ENCODE measurements around the gene SDC4. TPM values are rescaled to one million over a fixed set of nuclear protein-coding genes. Genes with fewer than 3 reads are reported as not detected.

SDC4 gene
- total RNA-seq, 1 experiment from 2014 or later: 242 TPM

- ChIA-PET CTCF (interaction anchor here (0.6 to 1.9 kb wide), 5 partner anchors 14 to 1507 kb away, joined by 3 to 17 read pairs (median 8); partner anchors contain the start of gene SYS1), POLR2A (interaction anchor here (1.5 kb wide), 1 partner anchor 9 kb away, joined by 8 read pairs; the partner anchor contains the start of gene SDC4)
- Mint-ChIP-seq H3K4me1 (ENCODE audit: low read depth, unreplicated experiment) (peaks cover 75% of the 10 kb centered on the region), H3K4me3 (ENCODE audit: unreplicated experiment) (peak overlapping the region; percentile 39), H3K27ac (ENCODE audit: unreplicated experiment) (peak overlapping the region; percentile 77), H3K9me3 (ENCODE audit: unreplicated experiment) (no peaks in the 10 kb centered on the region), H3K27me3 (ENCODE audit: insufficient read depth, unreplicated experiment) (no peaks in the 10 kb centered on the region), H3K36me3 (ENCODE audit: insufficient read depth, unreplicated experiment) (peaks cover 99% of the 10 kb centered on the region)
- TF ChIP-seq CTCF (IDR thresholded peaks at IDR 0.05; ENCODE audit: insufficient read depth in 1 of 2, low read depth in 1 of 2, low read length in 1 of 2, severe bottlenecking in 1 of 2, unreplicated experiment in 1 of 2): no peak
- no peaks in the 10 kb centered on the region for H3K9me3 ChIP-seq
- no TSS peak for BruUV-seq (replicated peaks)
- H3K4me3 ChIP-seq (ENCODE audit: low read depth, low read length): no peak overlapping the region
- H3K27me3 ChIP-seq (replicated peaks; ENCODE audit: control insufficient read depth, insufficient read depth, low read length): no peaks in the 10 kb centered on the region
- peaks cover 74% of the 10 kb centered on the region for H3K4me1 ChIP-seq
- no peak for DNase-seq
- peaks cover 17% of the 10 kb centered on the region for H3K36me3 ChIP-seq (ENCODE audit: control insufficient read depth, insufficient read depth, low read length)
- intact Hi-C loops (cut with micrococcal nuclease; ENCODE audit: unreplicated experiment): no loop called here
Measured at GRCh38 chr20:45338121-45339030, 9.8 kb downstream of the SDC4 start.

- DNase-seq: peak in 1 of 2 experiments; percentile 70
- no TSS peak for BruUV-seq (replicated peaks)
- ChIA-PET POLR2A (interaction anchor here (0.9 to 1.5 kb wide), 3 partner anchors 10 to 26 kb away, joined by 4 to 8 read pairs (median 6); partner anchors contain the start of genes SDC4 and SYS1), CTCF (interaction anchor here (0.6 to 2.0 kb wide), 10 partner anchors 11 to 1506 kb away, joined by 3 to 17 read pairs (median 6); partner anchors contain the start of gene SYS1)
- Histone ChIP-seq H3K4me1 (peaks cover 66% of the 10 kb centered on the region), H3K4me3 (ENCODE audit: low read depth, low read length) (no peak overlapping the region), H3K9me3 (no peaks in the 10 kb centered on the region), H3K36me3 (ENCODE audit: control insufficient read depth, insufficient read depth, low read length) (peaks cover 18% of the 10 kb centered on the region), H3K27me3 (replicated peaks; ENCODE audit: control insufficient read depth, insufficient read depth, low read length) (no peaks in the 10 kb centered on the region)
- peak overlapping the region; percentile 77 for H3K27ac Mint-ChIP-seq (ENCODE audit: unreplicated experiment)
- H3K9me3 Mint-ChIP-seq (ENCODE audit: unreplicated experiment): no peaks in the 10 kb centered on the region
- H3K27me3 Mint-ChIP-seq (ENCODE audit: insufficient read depth, unreplicated experiment): no peaks in the 10 kb centered on the region
- peaks cover 99% of the 10 kb centered on the region for H3K36me3 Mint-ChIP-seq (ENCODE audit: insufficient read depth, unreplicated experiment)
- peaks cover 67% of the 10 kb centered on the region for H3K4me1 Mint-ChIP-seq (ENCODE audit: low read depth, unreplicated experiment)
- H3K4me3 Mint-ChIP-seq (ENCODE audit: unreplicated experiment): peak overlapping the region; percentile 4
- intact Hi-C loops (cut with micrococcal nuclease; ENCODE audit: unreplicated experiment): no loop called here
- no peak for TF ChIP-seq CTCF (IDR thresholded peaks at IDR 0.05; ENCODE audit: insufficient read depth in 1 of 2, low read depth in 1 of 2, low read length in 1 of 2, severe bottlenecking in 1 of 2, unreplicated experiment in 1 of 2)
Measured at GRCh38 chr20:45337367-45338120, 10.7 kb downstream of the SDC4 start.

Measured in Caco-2 (cell line).